ENCODE measurements around the gene PDXDC1. TPM values are rescaled to one million over a fixed set of nuclear protein-coding genes. Genes with fewer than 3 reads are reported as not detected.
A peak's percentile ranks its signal among the peaks of the same experiment; 100 is the strongest.
"Not testable (repeated sequence)": the region's sequence is repeated elsewhere in the genome, so short reads cannot be mapped to it uniquely, and the experiment has no call there.

Gene PDXDC1
- total RNA-seq, 3 donors from 2014 or later = 66.4 to 86.6 (median 82.9) TPM

GRCh38 chr16:15043344-15043743, 68.5 kb downstream of the PDXDC1 start:
- intact Hi-C loops (cut with DNase I; ENCODE audit: low total_unique reads) = no loop called here
- Histone ChIP-seq H3K4me1 (no peaks in the 10 kb centered on the region), H3K27ac (no peak overlapping the region), H3K36me3 (peaks cover 11% of the 10 kb centered on the region), H3K9me3 (no peaks in the 10 kb centered on the region), H3K4me3 (no peak overlapping the region), H3K27me3 (no peaks in the 10 kb centered on the region)
- TF ChIP-seq POLR2A (IDR thresholded peaks at IDR 0.05) = no peak
- DNase-seq (ENCODE audit: low spot score in 2 of 2) = no peak

DNA sequence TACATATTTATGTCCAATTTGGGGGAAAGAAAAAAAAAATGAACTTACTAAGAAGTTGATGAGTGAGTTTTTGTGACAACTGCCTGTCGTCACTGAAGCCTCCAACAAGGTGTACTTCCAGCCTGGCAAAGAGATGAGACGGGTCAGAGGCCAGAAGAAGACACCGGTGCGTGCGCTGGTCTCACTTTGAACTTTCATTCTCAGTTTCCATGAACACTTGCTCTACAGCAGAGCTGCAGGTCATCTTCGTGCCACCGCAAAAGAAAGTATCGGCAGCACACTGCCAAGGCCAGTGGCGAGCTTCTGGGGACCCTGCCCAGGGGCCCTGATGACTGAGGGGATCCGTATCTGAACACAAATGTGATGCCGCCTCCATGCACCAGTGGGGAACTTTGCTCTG, 69.5 kb downstream of the PDXDC1 start:
- H3K4me1 ChIP-seq = no peaks in the 10 kb centered on the region
- intact Hi-C loops (cut with DNase I; ENCODE audit: low total_unique reads) = no loop called here
- H3K9me3 ChIP-seq = no peaks in the 10 kb centered on the region
- no peak for DNase-seq (ENCODE audit: low spot score in 2 of 2)
- TF ChIP-seq POLR2AphosphoS5 (IDR thresholded peaks at IDR 0.05) (no peak), CTCF (IDR thresholded peaks at IDR 0.05) (no peak)
- no peak overlapping the region for H3K27ac ChIP-seq
- no peak overlapping the region for H3K4me3 ChIP-seq
- peaks cover 5% of the 10 kb centered on the region for H3K36me3 ChIP-seq
- no peaks in the 10 kb centered on the region for H3K27me3 ChIP-seq

DNA sequence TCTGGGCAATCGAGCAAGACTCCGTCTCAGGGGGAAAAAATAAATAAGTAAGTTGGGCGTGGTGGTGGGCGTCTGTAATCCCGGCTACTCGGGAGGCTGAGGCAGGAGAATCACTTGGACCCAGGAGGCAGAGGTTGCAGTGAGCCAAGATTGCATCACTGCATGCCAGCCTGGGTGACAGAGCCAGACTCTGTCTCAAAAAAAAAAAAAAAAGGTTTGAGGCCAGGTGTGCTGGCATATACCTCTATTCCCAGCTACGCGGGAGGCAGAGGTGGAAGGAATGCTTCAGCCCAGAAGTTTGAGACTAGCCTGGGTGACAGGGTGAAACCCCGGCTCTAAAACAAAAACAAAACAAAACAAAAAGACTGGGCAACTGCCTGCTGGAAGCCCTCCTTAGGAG, 70.4 kb downstream of the PDXDC1 start:
- DNase-seq (ENCODE audit: low spot score in 2 of 2); H3K9me3 ChIP-seq; H3K27me3 ChIP-seq; H3K4me1 ChIP-seq; H3K4me3 ChIP-seq; intact Hi-C loops (cut with DNase I; ENCODE audit: low total_unique reads); H3K36me3 ChIP-seq: not testable (repeated sequence)
- H3K27ac ChIP-seq = peak overlapping the region in 1 of 2 donors; percentile 13

DNA sequence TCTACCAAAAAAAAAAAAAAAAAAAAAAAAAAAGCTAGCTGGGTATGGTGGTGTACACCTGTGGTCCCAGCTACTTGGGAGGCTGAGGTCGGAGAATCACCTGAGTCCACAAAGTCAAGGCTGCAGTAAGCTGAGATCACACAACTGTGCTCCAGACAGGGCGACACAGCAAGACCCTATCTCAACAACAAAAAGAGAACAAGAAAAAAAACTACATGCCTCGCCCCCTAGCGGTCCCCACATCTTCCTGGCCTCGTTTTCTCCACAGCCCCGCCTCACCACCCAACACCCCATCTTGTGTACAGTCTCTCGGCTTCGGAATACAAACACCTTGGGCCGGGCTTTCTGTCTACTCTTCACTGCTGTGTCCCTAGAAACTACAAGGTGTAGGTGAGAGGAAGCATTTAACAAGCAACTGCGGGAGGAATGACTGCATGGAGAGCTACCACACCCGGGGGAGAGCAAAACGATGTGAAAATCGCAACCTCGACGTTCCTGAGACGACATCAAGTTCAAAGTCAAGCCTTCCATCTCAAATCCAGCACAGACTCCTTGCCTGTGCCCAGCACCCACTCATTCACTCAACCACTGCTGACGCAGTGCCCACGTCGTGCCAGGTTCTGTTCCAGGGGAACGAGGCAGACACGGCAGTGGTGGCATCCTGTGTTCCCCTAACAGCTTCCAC, 72.0 kb downstream of the PDXDC1 start:
- no peaks in the 10 kb centered on the region for H3K4me1 ChIP-seq
- no peak for DNase-seq (ENCODE audit: low spot score in 2 of 2)
- H3K9me3 ChIP-seq = no peaks in the 10 kb centered on the region
- intact Hi-C loops (cut with DNase I; ENCODE audit: low total_unique reads) = no loop called here
- H3K36me3 ChIP-seq = no peaks in the 10 kb centered on the region
- no peak for TF ChIP-seq POLR2AphosphoS5 (IDR thresholded peaks at IDR 0.05)
- TF ChIP-seq CTCF (IDR thresholded peaks at IDR 0.05) = no peak
- TF ChIP-seq POLR2A (IDR thresholded peaks at IDR 0.05) = no peak
- H3K27me3 ChIP-seq = no peaks in the 10 kb centered on the region
- H3K4me3 ChIP-seq = no peak overlapping the region
- no peak overlapping the region for H3K27ac ChIP-seq

GRCh38 chr16:15049581-15050180, 74.9 kb downstream of the PDXDC1 start:
- no peak overlapping the region for H3K27ac ChIP-seq
- H3K4me3 ChIP-seq = no peak overlapping the region
- H3K27me3 ChIP-seq = no peaks in the 10 kb centered on the region
- intact Hi-C loops (cut with DNase I; ENCODE audit: low total_unique reads) = no loop called here
- no peak for DNase-seq (ENCODE audit: low spot score in 2 of 2)
- no peaks in the 10 kb centered on the region for H3K4me1 ChIP-seq
- no peaks in the 10 kb centered on the region for H3K36me3 ChIP-seq
- no peaks in the 10 kb centered on the region for H3K9me3 ChIP-seq
- TF ChIP-seq CTCF (IDR thresholded peaks at IDR 0.05) = no peak
- no peak for TF ChIP-seq POLR2A (IDR thresholded peaks at IDR 0.05)
- no peak for TF ChIP-seq POLR2AphosphoS5 (IDR thresholded peaks at IDR 0.05)

- intact Hi-C loops (cut with DNase I; ENCODE audit: low total_unique reads); H3K27me3 ChIP-seq; H3K27ac ChIP-seq; DNase-seq (ENCODE audit: low spot score in 2 of 2); H3K36me3 ChIP-seq; H3K4me1 ChIP-seq; H3K4me3 ChIP-seq; H3K9me3 ChIP-seq: not testable (repeated sequence)
These were observed 75.6 kb downstream of the PDXDC1 start for GRCh38 chr16:15050440-15050839.
